Stimulated activated naive CD4-positive, alpha-beta T cell (primary cell): ENCODE results near the gene SYT1.
"Not testable (repeated sequence)": the region's sequence is repeated elsewhere in the genome, so short reads cannot be mapped to it uniquely, and the experiment has no call there.

Source experiments
- DNase-seq, 6 experiments: peaks; one replicate each; lab custom pipeline; 2025; lab: John Stamatoyannopoulos, UW

SYT1 gene

GRCh38 chr12:78864403-78864869, at the start of gene SYT1:
Gene SYT1, plus strand, starts transcription at chr12:78864774.
- no peak for DNase-seq

DNA sequence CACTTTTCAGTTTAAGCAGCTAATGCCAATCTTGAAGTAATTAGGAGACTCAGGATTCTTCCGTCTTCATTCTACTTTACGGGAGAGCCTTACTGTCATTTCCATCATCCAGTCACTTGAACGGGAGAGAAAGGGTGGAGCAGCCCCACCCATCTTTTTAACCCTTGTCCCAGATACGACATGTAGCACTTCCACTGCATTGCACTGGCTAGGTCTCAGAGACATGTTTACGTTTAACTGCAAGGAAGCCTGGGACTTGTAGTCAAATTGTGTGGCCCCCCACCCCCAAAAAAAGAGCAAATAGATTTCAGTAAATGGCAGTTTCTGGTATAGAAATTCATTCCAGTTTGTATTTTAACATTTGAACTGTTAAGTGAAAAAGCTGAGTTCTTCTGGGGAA, 46.1 kb upstream of the SYT1 start:
- DNase-seq = no peak

- DNase-seq = no peak
These were observed 43.6 kb upstream of the SYT1 start for GRCh38 chr12:78820946-78821345.

- DNase-seq = no peak
These were observed 39.7 kb upstream of the SYT1 start for GRCh38 chr12:78824918-78825317.

DNA sequence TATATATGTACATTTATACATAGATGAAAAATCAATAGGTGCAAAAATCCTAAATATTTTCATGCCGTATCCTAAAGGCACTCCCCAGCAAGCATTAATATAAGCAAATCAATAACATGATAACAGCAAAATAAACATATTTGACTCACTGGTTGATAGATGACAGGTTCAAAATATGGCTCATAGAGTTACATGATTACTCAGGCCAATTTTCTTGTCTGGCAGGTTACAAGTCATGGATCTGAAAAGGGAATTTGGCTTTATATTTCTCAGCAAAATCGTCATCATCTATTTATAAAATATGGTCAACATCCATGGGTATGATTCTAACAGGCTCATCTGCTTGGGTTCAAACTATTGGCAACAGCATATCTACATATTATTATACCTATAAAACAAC, 34.9 kb upstream of the SYT1 start:
- no peak for DNase-seq

DNA sequence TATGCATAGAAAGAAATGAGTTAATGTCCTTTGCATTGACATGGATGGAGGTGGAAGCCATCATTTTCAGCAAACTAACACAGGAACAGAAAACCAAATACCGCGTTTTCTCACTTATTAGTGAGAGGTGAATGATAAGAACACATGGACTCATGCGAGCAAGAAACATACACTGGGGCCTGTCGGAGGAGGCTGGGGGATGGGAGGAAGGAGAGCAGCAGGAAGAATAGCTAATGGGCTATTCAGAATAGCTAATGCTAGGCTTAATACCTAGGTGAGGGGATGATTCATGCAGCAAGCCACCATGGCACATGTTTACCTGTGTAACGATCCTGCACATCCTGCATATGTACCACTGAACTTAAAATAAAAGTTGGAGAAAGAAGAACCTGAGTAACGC, 29.1 kb upstream of the SYT1 start:
- no peak for DNase-seq

DNA sequence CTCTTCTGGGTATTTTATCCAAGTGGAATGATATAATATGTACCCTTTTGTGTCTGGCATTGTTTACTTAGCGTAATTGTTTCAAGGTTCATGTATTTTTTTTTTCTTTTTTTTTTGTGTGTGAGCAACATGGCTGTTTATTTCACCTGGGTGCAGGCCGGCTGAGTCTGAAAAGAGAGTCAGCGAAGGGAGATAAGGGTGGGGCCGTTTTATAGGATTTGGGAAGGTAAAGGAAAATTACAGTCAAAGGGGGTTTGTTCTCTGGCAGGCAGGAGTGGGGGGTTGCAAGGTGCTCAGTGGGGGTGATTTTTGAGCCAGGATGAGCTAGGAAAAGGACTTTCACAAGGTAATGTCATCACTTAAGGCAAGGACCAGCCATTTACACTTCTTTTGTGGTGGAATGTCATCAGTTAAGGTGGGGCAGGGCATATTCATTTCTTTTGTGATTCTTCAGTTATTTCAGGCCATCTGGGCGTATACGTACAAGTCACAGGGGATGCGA, 24.0 kb upstream of the SYT1 start:
- DNase-seq = not testable (repeated sequence)

GRCh38 chr12:78853231-78853630, 11.3 kb upstream of the SYT1 start:
- no peak for DNase-seq

GRCh38 chr12:78863482-78864402, 832 bp upstream of the SYT1 start:
- no peak for DNase-seq

- DNase-seq = no peak
These were observed 393 bp downstream of the SYT1 start for GRCh38 chr12:78864870-78865463.

DNA sequence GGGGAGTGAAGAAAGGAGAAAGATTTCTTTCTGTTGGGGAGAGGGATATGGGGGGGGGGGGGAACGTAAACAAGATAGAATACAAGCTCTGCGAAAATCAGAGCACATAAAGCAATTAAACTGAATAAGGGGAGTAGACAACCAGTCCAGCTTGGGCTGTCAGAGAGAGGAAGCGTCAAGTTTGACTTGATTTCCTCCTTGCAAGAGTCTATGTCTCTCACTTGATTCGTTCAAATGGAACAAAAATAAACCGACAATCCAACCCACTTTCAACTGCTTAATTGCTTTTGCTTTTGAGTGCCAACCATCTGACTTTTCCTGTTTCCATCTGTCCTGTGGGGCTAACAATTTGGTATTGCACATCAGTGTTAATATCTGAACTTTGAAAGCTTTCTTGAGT, 942 bp downstream of the SYT1 start:
- no peak for DNase-seq

DNA sequence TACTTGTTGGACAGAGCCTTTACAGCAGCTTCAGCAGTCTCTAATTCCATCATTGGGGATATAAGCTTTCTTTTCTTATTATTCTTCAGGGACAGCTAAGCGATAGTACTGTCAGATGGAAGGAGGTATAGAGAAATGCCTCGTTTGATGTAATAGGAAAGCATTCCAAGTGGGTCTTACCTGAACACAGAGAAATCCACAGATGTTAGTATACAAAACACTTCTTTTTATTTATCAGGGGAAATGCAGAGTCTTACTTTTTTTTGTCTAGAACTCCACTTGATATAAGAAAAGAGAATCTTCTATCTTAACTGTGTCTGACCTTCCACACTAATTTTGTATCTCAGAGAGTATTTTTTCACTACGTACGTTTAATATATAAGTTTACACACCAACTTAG, 1.9 kb downstream of the SYT1 start:
- no peak for DNase-seq

DNA sequence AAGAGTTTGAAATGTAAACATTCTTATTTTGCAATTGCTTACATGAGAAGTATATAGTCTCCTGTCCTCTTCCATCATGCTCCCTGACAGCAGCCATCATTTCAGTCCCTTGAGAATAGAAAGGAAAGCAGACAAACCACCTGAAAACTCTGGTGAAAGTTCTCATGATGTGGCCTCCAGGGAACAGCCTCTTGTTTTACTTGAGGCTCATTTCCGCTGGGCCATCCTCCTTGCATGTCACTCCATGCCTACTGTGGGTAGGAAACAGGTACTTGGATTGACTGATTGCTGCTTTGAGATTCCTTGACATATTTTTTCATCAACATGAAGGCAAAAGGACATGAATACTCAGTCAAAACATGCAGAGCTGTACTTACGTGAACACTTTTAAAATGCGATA, 6.0 kb downstream of the SYT1 start:
- DNase-seq = no peak

DNA sequence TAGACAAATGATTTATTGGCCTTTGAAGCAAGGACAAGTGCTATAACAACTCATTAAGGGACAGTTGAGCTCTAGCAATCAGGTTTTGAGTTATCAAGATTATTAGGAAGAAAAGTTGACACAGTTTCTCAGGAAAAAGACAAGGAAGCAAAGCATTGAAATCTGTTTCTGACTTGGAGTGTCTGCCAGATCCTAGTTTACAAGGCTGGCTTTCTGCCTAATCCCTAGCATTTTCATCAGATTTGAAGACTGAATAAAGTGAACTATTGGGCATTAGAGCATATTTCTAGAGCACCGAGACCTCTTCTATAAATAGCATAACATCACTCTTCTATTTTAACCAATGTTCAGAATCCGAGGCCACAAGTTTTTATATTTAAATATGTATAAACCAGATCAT, 7.0 kb downstream of the SYT1 start:
- no peak for DNase-seq

DNA sequence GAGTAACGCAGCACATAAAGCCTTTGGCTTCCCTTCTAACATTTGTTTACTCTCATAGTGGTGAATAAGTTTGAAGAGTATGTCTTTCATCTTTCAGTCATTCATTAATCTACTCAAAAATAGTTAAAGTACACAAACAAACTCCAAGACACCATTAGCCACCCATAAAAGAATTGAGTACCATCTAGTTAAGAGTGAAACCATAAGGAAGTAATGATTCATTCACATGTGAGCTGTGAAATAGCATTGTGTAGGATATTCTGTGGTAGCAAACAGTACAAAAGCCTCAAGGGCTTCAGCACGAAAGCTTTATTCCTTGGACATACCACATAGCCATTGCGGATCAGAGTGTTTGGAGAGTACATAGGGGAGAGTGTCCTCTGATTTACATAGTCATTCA, 13.9 kb downstream of the SYT1 start:
- DNase-seq = no peak

GRCh38 chr12:78878866-78879265, 14.3 kb downstream of the SYT1 start:
- no peak for DNase-seq

DNA sequence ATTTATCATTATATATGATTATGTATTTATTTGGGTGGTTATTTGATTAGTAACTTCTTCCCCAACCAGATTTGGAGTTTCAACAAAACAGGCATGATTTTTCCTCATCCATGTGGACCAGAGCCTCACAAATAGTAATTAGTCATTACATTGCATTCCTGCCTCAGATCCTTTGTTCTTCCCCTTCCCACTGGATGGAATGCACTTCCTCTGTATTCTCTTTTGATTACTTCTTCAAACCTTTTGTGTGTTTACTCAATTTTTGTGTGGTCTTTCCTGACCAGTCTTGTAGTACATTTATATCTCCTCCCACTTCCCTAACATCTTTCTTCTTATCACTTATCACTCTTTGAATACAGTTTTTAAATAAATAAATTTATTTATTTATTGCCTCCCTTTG, 15.5 kb downstream of the SYT1 start:
- DNase-seq = no peak

GRCh38 chr12:78881685-78882084, 17.1 kb downstream of the SYT1 start:
- DNase-seq = no peak

GRCh38 chr12:78885466-78885865, 20.9 kb downstream of the SYT1 start:
- no peak for DNase-seq

DNA sequence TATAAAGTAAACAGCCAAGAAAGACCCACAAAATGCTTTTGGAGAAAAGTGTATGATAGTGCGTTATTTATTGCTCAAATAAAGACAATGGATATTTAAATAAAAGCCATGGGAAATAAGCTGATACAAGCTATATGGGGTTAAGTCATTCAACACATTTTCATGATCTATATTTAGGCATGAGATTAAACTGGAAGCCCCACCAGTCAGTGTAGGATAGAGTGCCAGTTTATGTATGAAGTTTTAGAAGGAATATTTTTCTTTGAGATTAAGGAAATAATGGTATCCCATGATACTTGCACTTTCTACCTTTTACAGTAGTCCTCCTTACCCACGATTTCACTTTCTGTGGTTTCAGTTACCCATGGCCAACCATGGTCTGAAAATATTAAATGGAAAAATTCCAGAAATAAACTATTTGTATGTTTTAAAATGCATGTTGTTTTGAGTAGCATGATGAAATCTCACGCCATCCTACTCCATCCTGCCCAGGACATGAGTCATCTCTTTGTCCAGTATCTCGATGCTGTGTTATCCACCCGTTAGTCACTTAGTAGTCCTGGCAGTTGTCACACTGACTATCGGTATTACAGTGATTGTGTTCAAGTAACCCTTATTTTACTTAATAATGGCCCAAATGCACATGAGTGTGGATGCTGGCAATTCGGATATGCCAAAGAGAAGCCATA, 22.3 kb downstream of the SYT1 start:
- no peak for DNase-seq

DNA sequence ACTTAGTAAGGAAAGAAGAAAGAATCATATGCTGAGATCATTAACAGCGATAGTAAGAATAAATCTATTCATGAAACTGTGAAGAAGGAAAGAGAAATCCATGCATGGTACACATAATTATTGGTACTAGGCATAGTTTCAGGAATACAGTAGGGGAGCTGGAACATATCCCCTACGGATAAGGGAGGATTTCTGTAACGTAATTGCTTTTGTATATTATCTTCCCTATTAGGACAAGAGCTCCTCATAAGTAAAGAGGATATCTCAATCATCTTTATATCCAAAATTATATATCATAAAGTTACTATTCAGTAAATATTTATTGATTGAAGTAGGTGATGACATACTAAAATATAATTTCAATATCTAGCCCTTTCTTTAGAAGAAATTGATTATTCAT, 22.9 kb downstream of the SYT1 start:
- no peak for DNase-seq

GRCh38 chr12:78888568-78888967, 24.0 kb downstream of the SYT1 start:
- DNase-seq = no peak
